ENCODE data around the gene TCTN2.

TCTN2 gene

DNA sequence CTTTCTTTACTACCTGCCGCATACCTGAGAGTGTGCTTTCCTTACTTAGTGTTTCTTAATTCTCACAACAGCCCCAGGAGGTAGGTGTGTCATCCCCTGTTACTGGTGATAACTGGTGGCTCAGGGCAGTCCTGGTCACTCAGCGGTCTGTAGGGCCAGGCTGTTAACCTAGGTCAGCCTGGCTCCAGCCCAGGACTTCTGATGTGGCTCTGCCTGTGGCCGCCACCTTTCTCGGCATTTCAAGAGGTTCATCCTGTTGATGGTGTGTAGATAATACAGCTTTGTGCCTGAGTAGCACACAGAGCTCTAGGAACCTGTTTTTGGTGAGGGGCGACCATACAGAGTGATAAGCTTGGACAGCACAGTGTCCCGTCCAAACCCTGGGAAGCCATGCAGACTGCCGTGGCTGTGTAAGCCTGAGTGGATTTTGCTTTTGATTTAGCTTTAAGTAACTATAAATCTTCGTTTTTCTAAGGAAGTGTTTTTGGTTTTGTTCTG, 79.3 kb downstream of the TCTN2 start:
- no peaks in the 10 kb centered on the region for H3K9me3 ChIP-seq (ENCODE audit: control insufficient read depth in 1 of 2, low read length in 2 of 2)
- no peak overlapping the region for H3K9ac ChIP-seq (ENCODE audit: low read depth in 1 of 2, low read length in 2 of 2)
- no peaks in the 10 kb centered on the region for H3K4me1 ChIP-seq (ENCODE audit: control insufficient read depth in 1 of 2, insufficient read depth in 2 of 2, low read length in 2 of 2)
- no peak overlapping the region for H3K4me3 ChIP-seq (ENCODE audit: low read depth in 1 of 2, low read length in 2 of 2)
- H3K27ac ChIP-seq (ENCODE audit: low read depth, low read length) = no peak overlapping the region
- no peaks in the 10 kb centered on the region for H3K27me3 ChIP-seq (ENCODE audit: control insufficient read depth in 1 of 2, insufficient read depth in 2 of 2, low read length in 2 of 2)
- H3K36me3 ChIP-seq (ENCODE audit: control insufficient read depth in 1 of 2, insufficient read depth in 2 of 2, low read length in 2 of 2) = peaks cover 45 to 71% of the 10 kb centered on the region in 2 donors

- Histone ChIP-seq H3K4me3 (ENCODE audit: low read depth in 1 of 2, low read length in 2 of 2) (no peak overlapping the region), H3K27me3 (ENCODE audit: control insufficient read depth in 1 of 2, insufficient read depth in 2 of 2, low read length in 2 of 2) (no peaks in the 10 kb centered on the region), H3K9ac (ENCODE audit: low read depth in 1 of 2, low read length in 2 of 2) (no peak overlapping the region), H3K36me3 (ENCODE audit: control insufficient read depth in 1 of 2, insufficient read depth in 2 of 2, low read length in 2 of 2) (peaks cover 42 to 70% of the 10 kb centered on the region in 2 donors), H3K27ac (ENCODE audit: low read depth, low read length) (no peak overlapping the region), H3K9me3 (ENCODE audit: control insufficient read depth in 1 of 2, low read length in 2 of 2) (no peaks in the 10 kb centered on the region), H3K4me1 (ENCODE audit: control insufficient read depth in 1 of 2, insufficient read depth in 2 of 2, low read length in 2 of 2) (no peaks in the 10 kb centered on the region)
These were observed 81.1 kb downstream of the TCTN2 start for GRCh38 chr12:123752046-123752445.

DNA sequence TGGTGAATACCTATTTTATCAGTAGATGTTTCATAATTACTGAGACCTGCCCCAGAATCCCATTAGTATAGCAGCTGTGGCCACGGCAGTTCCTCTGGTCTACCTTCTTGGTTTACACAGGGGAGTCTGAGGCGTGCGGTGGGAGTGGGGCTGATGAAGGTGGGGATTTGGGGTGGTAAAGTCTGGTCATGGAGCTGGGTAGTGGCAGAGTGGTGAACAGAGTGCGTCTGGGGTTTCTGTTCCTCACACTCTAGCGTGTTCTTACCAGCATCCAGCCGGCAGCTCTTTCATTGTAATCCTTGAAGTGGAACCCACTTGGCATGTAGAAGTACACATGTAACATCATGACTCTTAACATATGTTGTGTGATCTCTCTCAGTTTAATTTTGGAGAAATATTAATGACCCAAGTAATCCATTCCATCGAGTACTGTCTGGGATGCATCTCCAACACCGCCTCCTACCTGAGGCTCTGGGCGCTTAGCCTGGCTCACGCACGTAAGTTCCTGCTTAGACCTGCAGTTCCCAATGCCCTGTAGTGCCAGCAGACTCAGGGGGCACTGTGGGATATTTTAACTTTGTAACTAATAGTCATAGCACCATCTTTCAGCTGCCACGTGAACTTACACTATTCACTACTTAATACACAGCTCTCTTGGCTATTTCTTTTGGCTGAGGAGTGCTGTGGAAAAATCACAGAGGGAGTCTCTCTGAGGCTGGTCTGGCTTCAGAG, 83.3 kb downstream of the TCTN2 start:
- H3K36me3 ChIP-seq (ENCODE audit: control insufficient read depth in 1 of 2, insufficient read depth in 2 of 2, low read length in 2 of 2) = peaks cover 38 to 67% of the 10 kb centered on the region in 2 donors
- H3K4me1 ChIP-seq (ENCODE audit: control insufficient read depth in 1 of 2, insufficient read depth in 2 of 2, low read length in 2 of 2) = no peaks in the 10 kb centered on the region
- H3K27ac ChIP-seq (ENCODE audit: low read depth, low read length) = no peak overlapping the region
- no peaks in the 10 kb centered on the region for H3K9me3 ChIP-seq (ENCODE audit: control insufficient read depth in 1 of 2, low read length in 2 of 2)
- H3K4me3 ChIP-seq (ENCODE audit: low read depth in 1 of 2, low read length in 2 of 2) = no peak overlapping the region
- H3K27me3 ChIP-seq (ENCODE audit: control insufficient read depth in 1 of 2, insufficient read depth in 2 of 2, low read length in 2 of 2) = no peaks in the 10 kb centered on the region
- H3K9ac ChIP-seq (ENCODE audit: low read depth in 1 of 2, low read length in 2 of 2) = no peak overlapping the region

- Histone ChIP-seq H3K27ac (ENCODE audit: low read depth, low read length) (no peak overlapping the region), H3K9ac (ENCODE audit: low read depth in 1 of 2, low read length in 2 of 2) (no peak overlapping the region), H3K27me3 (ENCODE audit: control insufficient read depth in 1 of 2, insufficient read depth in 2 of 2, low read length in 2 of 2) (no peaks in the 10 kb centered on the region), H3K4me1 (ENCODE audit: control insufficient read depth in 1 of 2, insufficient read depth in 2 of 2, low read length in 2 of 2) (peaks cover 8 to 10% of the 10 kb centered on the region in 2 donors), H3K36me3 (ENCODE audit: control insufficient read depth in 1 of 2, insufficient read depth in 2 of 2, low read length in 2 of 2) (peaks cover 19 to 49% of the 10 kb centered on the region in 2 donors), H3K9me3 (ENCODE audit: control insufficient read depth in 1 of 2, low read length in 2 of 2) (no peaks in the 10 kb centered on the region), H3K4me3 (ENCODE audit: low read depth in 1 of 2, low read length in 2 of 2) (no peak overlapping the region)
These were observed 86.6 kb downstream of the TCTN2 start for GRCh38 chr12:123757561-123757960.

Data from duodenal mucosa (tissue), 2 donors.